Body of pancreas (tissue), 4 donors: ENCODE measurements around the gene PIBF1. TPM values are rescaled to one million over a fixed set of nuclear protein-coding genes. Genes with fewer than 3 reads are reported as not detected.

Experiments
- ATAC-seq: fragments of 150-250 bp; one replicate; pipeline ENCODE4 v1.9.1; 2016
- DNase-seq, 4 donors: peaks; one replicate each; pipeline ENCODE4 v3.0.0-alpha.2; 2019
- H3K27ac ChIP-seq, 4 donors: fragments of 200-600 bp; sonication (generic); 1 replicate in 3 of 4; 2 replicates in 1 of 4; pipeline versions ENCODE4 v1.5.1 to v1.6.1; 2016 to 2019; ENCODE audit warnings: mild to moderate bottlenecking in 1 of 4, mixed read lengths in 1 of 4, moderate library complexity in 1 of 4
- H3K27me3 ChIP-seq, 2 donors: fragments of 200-600 bp; sonication (generic); one replicate each; pipeline ENCODE4 v1.6.0; 2016; ENCODE audit warnings: mild to moderate bottlenecking in 1 of 2
- H3K36me3 ChIP-seq, 2 donors: fragments of 200-600 bp; sonication (generic); replicated peaks in 1 of 2; 2 replicates each; pipeline ENCODE4 v1.5.1; 2016; ENCODE audit warnings: low read depth in 2 of 2; ENCODE audit not compliant: insufficient read depth in 1 of 2
- H3K4me1 ChIP-seq: fragments of 200-600 bp; sonication (generic); one replicate; pipeline ENCODE4 v1.6.0; 2016
- H3K4me3 ChIP-seq, 2 donors: fragments of 200-600 bp; sonication (generic); 1 replicate in 1 of 2; 2 replicates in 1 of 2; pipeline ENCODE4 v1.5.1; 2016 to 2019
- H3K9me3 ChIP-seq, 3 donors: fragments of 200-600 bp; sonication (generic); 1 replicate in 2 of 3; 2 replicates in 1 of 3; pipeline ENCODE4 v1.5.1; 2016
- POLR2A ChIP-seq, 3 donors: fragments of 450-650 bp; IDR thresholded peaks; one replicate each; pipeline ENCODE4 v1.6.1; 2016; ENCODE audit warnings: antibody characterized with exemption in 3 of 3, mild to moderate bottlenecking in 2 of 3
- WGBS, 2 donors: methylation state at CpG; one replicate each; pipeline ENCODE4 v1.1.5; 2017; 5-methylcytosine and 5-hydroxymethylcytosine counted together
- intact Hi-C: fragments of 100-400 bp; cut with DNase I; formaldehyde crosslinking; loops from one replicate; pipeline ENCODE4 v1.15.1; 2023
- total RNA-seq, 2 donors: library from RNA; depleted of rRNA; stranded (reverse); fragments of >200 nt; gene quantifications; one replicate each; pipeline ENCODE4 v1.1.0, GENCODE V29; 2016
- TF ChIP-seq, protein P1 (sequence below), 7 experiments: fragments of 450-650 bp in 4 of 7; fragments of 200-600 bp in 3 of 7; sonication (generic) in 3 of 7; IDR thresholded peaks; one replicate each; pipeline ENCODE4 v1.5.1; 2016 to 2019; ENCODE audit warnings: antibody characterized with exemption in 7 of 7

PIBF1 gene
- total RNA-seq, 2 donors from 2014 or later: 7.6 to 25.9 TPM

DNA sequence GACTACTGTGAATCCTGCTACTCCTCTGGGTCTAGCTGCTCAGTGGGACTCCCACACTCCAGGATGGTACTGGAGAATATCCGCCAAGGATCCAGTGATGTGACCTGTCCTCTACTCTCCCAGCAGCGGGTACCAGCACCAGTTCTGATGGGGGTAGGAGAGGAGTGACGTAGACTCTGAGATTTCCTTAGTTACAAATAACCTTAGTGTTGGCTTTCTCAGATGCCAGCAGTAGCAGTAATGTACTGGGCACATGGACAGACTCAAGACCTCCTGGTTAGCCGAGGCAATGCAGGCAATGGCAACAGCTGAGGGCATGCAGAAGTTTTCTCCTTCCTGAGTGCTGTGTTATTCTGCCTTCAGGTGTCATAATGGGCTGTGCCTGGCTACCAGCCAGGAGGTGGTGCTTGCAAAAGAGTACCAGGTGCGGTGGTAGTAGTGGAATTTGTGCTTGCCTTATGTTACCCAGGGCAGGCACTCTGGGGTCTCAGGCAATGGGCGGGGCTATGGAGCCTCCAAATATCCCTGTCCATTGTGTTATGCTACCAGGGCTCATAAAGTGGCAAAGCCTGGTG lies 171.5 kb downstream of the PIBF1 start:
- Histone ChIP-seq H3K4me1 (peaks cover 25% of the 10 kb centered on the region), H3K9me3 (no peaks in the 10 kb centered on the region), H3K27me3 (no peaks in the 10 kb centered on the region), H3K27ac (peak overlapping the region; percentile 50 to 58 (median 52)), H3K36me3 (no peaks in the 10 kb centered on the region), H3K4me3 (no peak overlapping the region)
- TF ChIP-seq, protein P1, sequence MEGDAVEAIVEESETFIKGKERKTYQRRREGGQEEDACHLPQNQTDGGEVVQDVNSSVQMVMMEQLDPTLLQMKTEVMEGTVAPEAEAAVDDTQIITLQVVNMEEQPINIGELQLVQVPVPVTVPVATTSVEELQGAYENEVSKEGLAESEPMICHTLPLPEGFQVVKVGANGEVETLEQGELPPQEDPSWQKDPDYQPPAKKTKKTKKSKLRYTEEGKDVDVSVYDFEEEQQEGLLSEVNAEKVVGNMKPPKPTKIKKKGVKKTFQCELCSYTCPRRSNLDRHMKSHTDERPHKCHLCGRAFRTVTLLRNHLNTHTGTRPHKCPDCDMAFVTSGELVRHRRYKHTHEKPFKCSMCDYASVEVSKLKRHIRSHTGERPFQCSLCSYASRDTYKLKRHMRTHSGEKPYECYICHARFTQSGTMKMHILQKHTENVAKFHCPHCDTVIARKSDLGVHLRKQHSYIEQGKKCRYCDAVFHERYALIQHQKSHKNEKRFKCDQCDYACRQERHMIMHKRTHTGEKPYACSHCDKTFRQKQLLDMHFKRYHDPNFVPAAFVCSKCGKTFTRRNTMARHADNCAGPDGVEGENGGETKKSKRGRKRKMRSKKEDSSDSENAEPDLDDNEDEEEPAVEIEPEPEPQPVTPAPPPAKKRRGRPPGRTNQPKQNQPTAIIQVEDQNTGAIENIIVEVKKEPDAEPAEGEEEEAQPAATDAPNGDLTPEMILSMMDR (IDR thresholded peaks at IDR 0.05): peak in 1 of 7 experiments; percentile 14
- no peak for TF ChIP-seq POLR2A (IDR thresholded peaks at IDR 0.05)
- 62 to 63% methylated on average over 6 of the region's 6 CpGs for whole genome bisulfite sequencing, 2 donors
- intact Hi-C loops: no loop called here
- peak; percentile 80 to 93 (median 86) for DNase-seq
- peak; percentile 87 for ATAC-seq

DNA sequence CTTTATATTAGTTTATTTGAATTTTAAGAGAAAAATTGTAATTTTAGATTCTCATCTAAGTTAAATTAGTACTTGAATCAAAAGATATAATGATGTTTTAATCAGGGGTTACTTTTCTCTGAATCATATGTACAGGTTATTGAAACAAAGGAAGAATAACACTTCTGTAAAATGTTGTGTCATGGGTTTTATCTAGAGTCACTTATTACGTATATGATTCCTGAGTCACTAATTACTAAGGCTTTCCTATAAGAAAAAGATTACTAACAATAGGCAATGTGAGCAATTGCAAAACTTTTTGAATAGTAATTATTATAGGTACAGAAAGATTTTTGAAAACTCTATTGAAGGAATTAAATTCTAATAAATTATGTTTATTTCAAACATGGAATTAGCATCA lies 177.7 kb downstream of the PIBF1 start:
- WGBS, 2 donors: 26 to 38% methylated on average over 1 of the region's 1 CpG
- Histone ChIP-seq H3K36me3 (no peaks in the 10 kb centered on the region), H3K27ac (peak overlapping the region in 3 of 4 donors; percentile 42 to 82 (median 58)), H3K27me3 (no peaks in the 10 kb centered on the region), H3K4me1 (peaks cover 36% of the 10 kb centered on the region), H3K9me3 (no peaks in the 10 kb centered on the region), H3K4me3 (no peak overlapping the region)
- intact Hi-C loops: no loop called here
- DNase-seq (no peak), ATAC-seq (no peak)
- TF ChIP-seq POLR2A (IDR thresholded peaks at IDR 0.05): no peak
- TF ChIP-seq, protein P1 (IDR thresholded peaks at IDR 0.05): no peak

DNA sequence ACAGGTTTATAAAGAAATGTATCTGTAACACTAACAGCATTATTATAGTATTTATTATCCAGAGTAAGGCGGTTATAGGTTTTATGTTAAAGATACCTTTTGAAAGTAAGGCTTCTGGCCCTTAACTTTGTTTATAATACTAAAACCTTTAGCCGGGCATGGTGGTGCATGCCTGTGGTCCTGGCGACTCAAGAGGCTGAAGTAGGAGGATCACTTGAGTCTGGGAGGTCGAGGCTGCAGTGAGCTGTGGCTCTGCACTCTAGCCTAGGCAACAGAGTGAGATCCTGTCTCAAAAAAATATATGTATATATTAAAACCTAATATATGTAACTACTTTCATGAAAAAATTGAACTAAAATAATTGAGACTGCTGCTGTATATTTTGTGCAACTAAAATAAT lies 178.2 kb downstream of the PIBF1 start:
- peak overlapping the region; percentile 18 to 82 (median 50) for H3K27ac ChIP-seq
- ATAC-seq (no peak), DNase-seq (no peak)
- intact Hi-C loops: no loop called here
- WGBS, 2 donors: 39 to 46% methylated on average over 4 of the region's 4 CpGs
- TF ChIP-seq, protein P1 (IDR thresholded peaks at IDR 0.05): no peak
- no peak for TF ChIP-seq POLR2A (IDR thresholded peaks at IDR 0.05)
- peaks cover 32% of the 10 kb centered on the region for H3K4me1 ChIP-seq
- no peaks in the 10 kb centered on the region for H3K36me3 ChIP-seq
- no peak overlapping the region for H3K4me3 ChIP-seq
- no peaks in the 10 kb centered on the region for H3K27me3 ChIP-seq
- no peaks in the 10 kb centered on the region for H3K9me3 ChIP-seq

DNA sequence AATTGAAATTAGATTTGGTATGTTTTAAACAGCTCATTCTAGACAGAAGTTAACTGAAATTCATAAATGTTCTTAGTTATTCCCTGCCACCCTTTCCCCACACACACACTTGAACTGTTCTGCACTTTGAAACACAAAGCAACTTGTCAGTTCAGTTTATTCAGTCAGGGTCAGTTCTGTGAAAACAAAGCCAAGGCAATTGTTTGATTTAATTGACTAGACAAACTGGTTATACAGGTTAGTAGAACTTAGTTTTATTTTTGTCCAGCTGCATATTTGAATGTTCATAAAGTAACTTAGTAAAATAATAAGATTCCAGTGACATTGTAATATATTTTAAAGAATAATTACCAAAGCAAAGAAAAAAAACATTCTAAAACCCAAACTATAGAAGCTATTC lies 178.6 kb downstream of the PIBF1 start:
- intact Hi-C loops: no loop called here
- peak in 2 of 4 donors; percentile 40 to 61 for DNase-seq
- H3K27ac ChIP-seq: peak overlapping the region in 3 of 4 donors; percentile 33 to 82 (median 58)

More for the DNA sequence above, 178.6 kb downstream of the PIBF1 start:
- ATAC-seq: peak; percentile 99
- no peaks in the 10 kb centered on the region for H3K27me3 ChIP-seq
- TF ChIP-seq, protein P1 (IDR thresholded peaks at IDR 0.05): peak in 1 of 7 experiments; percentile 7
- no peak for TF ChIP-seq POLR2A (IDR thresholded peaks at IDR 0.05)
- H3K4me1 ChIP-seq: peaks cover 31% of the 10 kb centered on the region
- H3K9me3 ChIP-seq: no peaks in the 10 kb centered on the region
- no peaks in the 10 kb centered on the region for H3K36me3 ChIP-seq
- H3K4me3 ChIP-seq: no peak overlapping the region
